Gastrocnemius medialis (tissue), 4 donors: ENCODE measurements around the gene SORT1. TPM values are rescaled to one million over a fixed set of nuclear protein-coding genes. Genes with fewer than 3 reads are reported as not detected.

Experiments
- ATAC-seq, 2 donors: fragments of 150-250 bp; one replicate each; pipeline ENCODE4 v1.9.1; 2016
- DNase-seq, 2 donors: peaks; one replicate each; pipeline ENCODE4 v3.0.0-alpha.2; 2019
- H3K27ac ChIP-seq, 4 donors: fragments of 200-600 bp; sonication (generic); 1 replicate in 1 of 4; 2 replicates in 3 of 4; pipeline ENCODE4 v1.5.1; 2016 to 2018; ENCODE audit warnings: mild to moderate bottlenecking in 2 of 4, moderate library complexity in 1 of 4
- H3K27me3 ChIP-seq, 3 donors: fragments of 200-600 bp; sonication (generic) in 2 of 3; 1 replicate in 1 of 3; 2 replicates in 2 of 3; pipeline versions ENCODE4 v1.5.1 to v1.6.0; 2016 to 2019; ENCODE audit warnings: mild to moderate bottlenecking in 1 of 3, moderate library complexity in 1 of 3
- H3K36me3 ChIP-seq, 2 donors: fragments of 200-600 bp; sonication (generic) in 1 of 2; one replicate each; pipeline ENCODE4 v1.5.1; 2017 to 2018
- H3K4me1 ChIP-seq, 2 donors: fragments of 200-600 bp; sonication (generic) in 1 of 2; one replicate each; pipeline ENCODE4 v1.5.1; 2016 to 2017; ENCODE audit warnings: mild to moderate bottlenecking in 2 of 2
- H3K4me3 ChIP-seq, 4 donors: fragments of 200-600 bp; sonication (generic) in 3 of 4; 1 replicate in 1 of 4; 2 replicates in 3 of 4; pipeline ENCODE4 v1.5.1; 2016 to 2019; ENCODE audit warnings: mild to moderate bottlenecking in 2 of 4
- H3K9me3 ChIP-seq, 3 donors: fragments of 200-600 bp; sonication (generic) in 2 of 3; 1 replicate in 1 of 3; 2 replicates in 2 of 3; pipeline ENCODE4 v1.5.1; 2016 to 2019
- POLR2A ChIP-seq, 2 donors: fragments of 450-650 bp; IDR thresholded peaks; one replicate each; pipeline ENCODE4 v1.6.1; 2017; ENCODE audit warnings: antibody characterized with exemption in 2 of 2, mild to moderate bottlenecking in 2 of 2, moderate library complexity in 2 of 2
- in situ Hi-C, 4 donors: fragments of 200-750 bp; cut with MboI; loops; one replicate each; pipeline versions ENCODE4 v1.15.0 to v1.8.0; 2017; ENCODE audit warnings: low sequenced_read_pairs in 4 of 4
- intact Hi-C: fragments of 100-400 bp; cut with DNase I; formaldehyde crosslinking; loops from one replicate; pipeline ENCODE4 v1.15.1; 2023; ENCODE audit warnings: low total_unique reads
- total RNA-seq, 4 donors: library from RNA; depleted of rRNA; stranded (reverse); fragments of >200 nt; gene quantifications; one replicate each; pipeline versions ENCODE4 v1.1.0 to v1.2.3, GENCODE V29; 2016
- TF ChIP-seq, protein P1 (sequence below), 5 experiments: fragments of 450-650 bp in 3 of 5; fragments of 200-600 bp in 2 of 5; sonication (generic) in 2 of 5; IDR thresholded peaks in 4 of 5; conservative IDR thresholded peaks in 1 of 5; 1 replicate in 4 of 5; 2 replicates in 1 of 5; pipeline ENCODE4 v1.5.1; 2016 to 2019; ENCODE audit warnings: antibody characterized with exemption in 5 of 5, mild to moderate bottlenecking in 3 of 5, moderate library complexity in 3 of 5

SORT1 gene
- total RNA-seq, 4 donors from 2014 or later, result 93.7 to 226 (median 190) TPM

DNA sequence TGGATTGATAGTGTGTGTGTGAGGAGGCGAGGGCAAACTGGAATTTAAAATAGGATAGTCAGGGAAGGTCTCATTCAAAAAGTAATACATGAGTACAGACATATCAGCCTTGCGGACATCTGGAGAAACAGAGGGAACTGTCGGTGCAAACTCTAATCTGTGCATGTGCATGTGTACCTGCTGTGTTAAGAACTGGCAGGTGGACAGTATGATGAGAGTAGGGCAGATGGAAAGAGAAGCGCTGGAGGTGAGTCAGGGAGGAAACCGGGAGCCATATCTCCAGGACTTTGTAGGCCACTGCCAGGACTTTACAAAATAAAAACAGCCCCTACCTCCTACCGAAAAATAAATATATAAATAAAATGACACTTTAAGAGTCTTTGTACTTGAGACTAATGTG lies 59.6 kb downstream of the SORT1 start:
- intact Hi-C loops, result no loop called here
- Histone ChIP-seq H3K9me3 (no peaks in the 10 kb centered on the region), H3K27me3 (no peaks in the 10 kb centered on the region), H3K4me1 (peaks cover 7 to 18% of the 10 kb centered on the region in 2 donors), H3K36me3 (peaks cover 5 to 87% of the 10 kb centered on the region in 2 donors), H3K27ac (peak overlapping the region; percentile 70 to 85 (median 76)), H3K4me3 (no peak overlapping the region)
- no peak for TF ChIP-seq POLR2A (IDR thresholded peaks at IDR 0.05)
- in situ Hi-C loops, result no loop called here
- ATAC-seq, result peak; percentile 65 to 68
- DNase-seq, result peak in 1 of 2 donors; percentile 24

DNA sequence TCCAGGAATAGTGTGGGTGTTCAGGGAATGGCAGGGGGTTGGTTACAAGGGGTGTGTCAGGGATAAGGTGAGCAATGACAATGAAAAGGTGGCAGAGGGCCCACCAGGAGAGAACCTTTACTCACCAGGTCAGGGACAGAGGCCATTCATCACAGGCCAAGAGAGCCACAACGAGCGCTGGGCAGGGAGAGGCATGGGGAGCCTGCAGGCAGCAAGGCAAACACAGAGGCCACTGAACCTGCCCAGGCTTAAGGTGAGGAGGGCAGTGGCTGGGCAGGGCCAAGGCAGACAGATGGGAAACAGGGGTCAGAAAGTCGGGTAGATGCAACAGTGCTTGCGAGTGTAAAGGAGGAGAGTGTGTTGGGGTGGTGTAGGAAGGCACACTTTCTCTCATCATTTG lies 62.6 kb downstream of the SORT1 start:
- ATAC-seq (no peak), DNase-seq (no peak)
- Histone ChIP-seq H3K4me1 (peaks cover 7 to 16% of the 10 kb centered on the region in 2 donors), H3K27ac (no peak overlapping the region), H3K36me3 (peaks cover 8 to 85% of the 10 kb centered on the region in 2 donors), H3K27me3 (no peaks in the 10 kb centered on the region), H3K4me3 (no peak overlapping the region), H3K9me3 (peaks cover 0 to 7% (median 0%) of the 10 kb centered on the region in 3 donors)
- intact Hi-C loops (no loop called here), in situ Hi-C loops (no loop called here)
- TF ChIP-seq POLR2A (IDR thresholded peaks at IDR 0.05), result no peak
- TF ChIP-seq, protein P1, sequence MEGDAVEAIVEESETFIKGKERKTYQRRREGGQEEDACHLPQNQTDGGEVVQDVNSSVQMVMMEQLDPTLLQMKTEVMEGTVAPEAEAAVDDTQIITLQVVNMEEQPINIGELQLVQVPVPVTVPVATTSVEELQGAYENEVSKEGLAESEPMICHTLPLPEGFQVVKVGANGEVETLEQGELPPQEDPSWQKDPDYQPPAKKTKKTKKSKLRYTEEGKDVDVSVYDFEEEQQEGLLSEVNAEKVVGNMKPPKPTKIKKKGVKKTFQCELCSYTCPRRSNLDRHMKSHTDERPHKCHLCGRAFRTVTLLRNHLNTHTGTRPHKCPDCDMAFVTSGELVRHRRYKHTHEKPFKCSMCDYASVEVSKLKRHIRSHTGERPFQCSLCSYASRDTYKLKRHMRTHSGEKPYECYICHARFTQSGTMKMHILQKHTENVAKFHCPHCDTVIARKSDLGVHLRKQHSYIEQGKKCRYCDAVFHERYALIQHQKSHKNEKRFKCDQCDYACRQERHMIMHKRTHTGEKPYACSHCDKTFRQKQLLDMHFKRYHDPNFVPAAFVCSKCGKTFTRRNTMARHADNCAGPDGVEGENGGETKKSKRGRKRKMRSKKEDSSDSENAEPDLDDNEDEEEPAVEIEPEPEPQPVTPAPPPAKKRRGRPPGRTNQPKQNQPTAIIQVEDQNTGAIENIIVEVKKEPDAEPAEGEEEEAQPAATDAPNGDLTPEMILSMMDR (IDR thresholded peaks at IDR 0.05 in 4 of 5, conservative IDR thresholded peaks at IDR 0.05 in 1 of 5), result no peak

DNA sequence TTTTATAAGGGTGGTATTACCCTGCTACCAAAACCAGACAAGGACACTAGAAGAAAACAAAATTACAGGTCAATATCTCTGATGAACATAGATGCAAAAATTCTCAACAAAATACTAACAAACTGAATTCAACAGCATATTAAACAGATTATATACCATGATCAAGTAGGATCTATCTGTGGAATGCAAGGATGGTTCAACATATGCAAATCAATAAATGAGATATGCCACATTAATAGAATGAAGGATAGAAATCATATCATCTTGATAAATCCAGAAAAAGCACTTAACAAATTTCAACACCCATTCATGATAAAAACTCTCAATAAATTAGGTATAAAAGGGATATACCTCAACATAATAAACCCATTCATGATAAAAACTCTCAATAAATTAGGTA lies 66.6 kb downstream of the SORT1 start:
- H3K36me3 ChIP-seq, result peaks cover 5 to 97% of the 10 kb centered on the region in 2 donors
- TF ChIP-seq, protein P1 (IDR thresholded peaks at IDR 0.05 in 4 of 5, conservative IDR thresholded peaks at IDR 0.05 in 1 of 5), result no peak
- no peak for TF ChIP-seq POLR2A (IDR thresholded peaks at IDR 0.05)

DNA sequence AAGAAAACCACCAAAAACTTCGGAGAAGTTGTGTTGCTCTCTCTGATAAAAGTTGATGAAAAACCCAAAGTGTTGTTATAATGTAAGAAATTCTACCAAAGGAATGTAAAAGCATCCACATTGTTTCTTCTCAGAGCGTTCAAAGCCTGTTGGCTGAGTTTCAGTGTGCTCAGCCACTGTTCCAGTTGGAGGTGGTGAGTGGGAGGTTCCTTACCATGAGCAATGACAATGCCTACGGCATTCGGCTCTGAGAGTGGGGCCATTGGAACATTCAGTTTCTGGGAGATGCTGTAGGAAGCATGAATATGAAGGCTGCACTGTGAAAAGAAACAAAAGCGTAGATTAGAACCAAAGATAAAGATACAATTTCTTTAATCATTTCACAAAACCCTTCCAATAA lies 70.4 kb downstream of the SORT1 start:
- ATAC-seq, result no peak
- DNase-seq, result no peak
- intact Hi-C loops (no loop called here), in situ Hi-C loops (no loop called here)
- Histone ChIP-seq H3K27ac (no peak overlapping the region), H3K4me1 (no peaks in the 10 kb centered on the region), H3K36me3 (peaks cover under 1 to 97% of the 10 kb centered on the region in 2 donors), H3K9me3 (peaks cover 0 to 7% (median 0%) of the 10 kb centered on the region in 3 donors), H3K4me3 (no peak overlapping the region), H3K27me3 (no peaks in the 10 kb centered on the region)
- no peak for TF ChIP-seq POLR2A (IDR thresholded peaks at IDR 0.05)
- TF ChIP-seq, protein P1 (IDR thresholded peaks at IDR 0.05 in 4 of 5, conservative IDR thresholded peaks at IDR 0.05 in 1 of 5), result no peak

More for the DNA sequence above, 66.6 kb downstream of the SORT1 start:
- Histone ChIP-seq H3K27me3 (no peaks in the 10 kb centered on the region), H3K27ac (no peak overlapping the region), H3K4me3 (no peak overlapping the region), H3K9me3 (peaks cover 0 to 7% (median 0%) of the 10 kb centered on the region in 3 donors), H3K4me1 (no peaks in the 10 kb centered on the region)
- intact Hi-C loops, result no loop called here
- in situ Hi-C loops, result no loop called here
- ATAC-seq (no peak), DNase-seq (no peak)

DNA sequence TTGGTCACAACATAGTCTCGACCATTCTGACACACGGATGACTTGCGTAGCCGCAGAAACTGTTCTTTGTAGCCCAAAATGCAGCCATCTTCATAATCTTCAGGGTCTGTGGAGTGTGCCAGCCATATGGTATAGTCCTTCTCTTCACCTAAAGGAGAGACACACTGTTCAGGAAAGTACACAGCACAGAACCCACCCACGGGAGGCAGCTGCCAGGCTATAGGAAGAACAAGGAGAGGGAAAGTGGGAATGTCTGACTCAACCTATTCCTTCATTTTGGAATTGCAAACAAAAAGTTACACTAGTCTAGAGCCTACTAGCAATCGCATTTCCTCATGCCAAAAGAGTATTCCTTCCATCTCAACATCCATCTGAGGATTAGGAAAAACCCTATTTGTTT lies 74.7 kb downstream of the SORT1 start:
- in situ Hi-C loops (no loop called here), intact Hi-C loops (no loop called here)
- Histone ChIP-seq H3K27ac (no peak overlapping the region), H3K4me3 (no peak overlapping the region), H3K9me3 (no peaks in the 10 kb centered on the region), H3K27me3 (no peaks in the 10 kb centered on the region), H3K36me3 (peaks cover 0 to 100% of the 10 kb centered on the region in 2 donors), H3K4me1 (no peaks in the 10 kb centered on the region)
- DNase-seq, result no peak
- TF ChIP-seq POLR2A (IDR thresholded peaks at IDR 0.05), result no peak
- TF ChIP-seq, protein P1 (IDR thresholded peaks at IDR 0.05 in 4 of 5, conservative IDR thresholded peaks at IDR 0.05 in 1 of 5), result no peak
- no peak for ATAC-seq
